ENCODE results near the gene ZSWIM8.

The ZSWIM8 gene

GRCh38 chr10:73791871-73792400 is 6.5 kb downstream of the ZSWIM8 start:
- TF ChIP-seq YY1 (IDR thresholded peaks at IDR 0.05; ENCODE audit: low read depth) (no peak), CREB1 (IDR thresholded peaks at IDR 0.05; ENCODE audit: low read depth) (no peak), EP300 (IDR thresholded peaks at IDR 0.05; ENCODE audit: borderline replicate concordance) (no peak), ZBTB7A (IDR thresholded peaks at IDR 0.05; ENCODE audit: low read depth) (no peak), FOXM1 (IDR thresholded peaks at IDR 0.05; ENCODE audit: borderline replicate concordance, low read depth) (no peak), CEBPB (IDR thresholded peaks at IDR 0.05) (no peak), USF1 (IDR thresholded peaks at IDR 0.05) (no peak), RAD21 (IDR thresholded peaks at IDR 0.05; ENCODE audit: low read depth) (no peak), TEAD4 (IDR thresholded peaks at IDR 0.05) (no peak), NFIC (IDR thresholded peaks at IDR 0.05) (no peak), EGR1 (IDR thresholded peaks at IDR 0.05) (no peak), MAX (IDR thresholded peaks at IDR 0.05) (no peak)

DNA sequence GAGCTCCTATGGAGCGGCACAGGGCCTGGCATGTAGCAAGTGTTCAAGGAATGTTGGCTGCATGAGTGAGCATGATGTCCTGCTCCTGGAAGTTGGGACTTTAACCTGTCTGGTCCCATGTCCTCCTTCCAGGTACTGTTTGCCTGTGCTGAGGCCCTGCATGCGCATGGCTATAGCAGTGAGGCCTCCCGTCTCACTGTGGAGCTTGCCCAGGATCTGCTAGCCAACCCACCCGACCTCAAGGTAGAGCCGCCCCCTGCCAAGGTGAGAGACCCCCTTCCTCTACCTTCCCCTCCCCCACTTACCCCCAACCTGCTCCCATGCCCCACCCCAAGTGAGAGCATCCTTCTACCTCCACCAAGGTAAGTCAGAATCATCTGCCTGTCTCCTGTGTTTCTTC is 8.1 kb downstream of the ZSWIM8 start:
- no peak for TF ChIP-seq TAF1 (IDR thresholded peaks at IDR 0.05; ENCODE audit: low read depth)

DNA sequence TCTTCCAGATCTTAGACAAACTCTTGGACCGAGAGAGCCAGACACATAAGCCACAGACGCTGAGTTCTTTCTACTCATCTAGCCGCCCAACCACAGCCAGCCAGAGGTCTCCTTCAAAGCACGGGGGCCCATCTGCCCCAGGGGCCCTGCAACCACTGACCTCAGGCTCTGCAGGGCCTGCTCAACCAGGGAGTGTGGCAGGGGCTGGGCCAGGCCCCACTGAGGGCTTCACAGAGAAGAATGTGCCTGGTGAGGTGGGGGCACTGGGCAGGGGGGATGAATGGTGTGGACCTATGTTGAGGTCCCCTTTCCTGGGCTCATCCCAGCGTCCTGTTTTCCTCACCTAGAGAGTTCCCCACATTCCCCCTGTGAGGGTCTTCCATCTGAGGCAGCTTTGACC is 11.4 kb downstream of the ZSWIM8 start:
- TF ChIP-seq TCF12 (IDR thresholded peaks at IDR 0.05; ENCODE audit: low read depth) (no peak), CREB1 (IDR thresholded peaks at IDR 0.05; ENCODE audit: low read depth) (no peak), TAF1 (IDR thresholded peaks at IDR 0.05; ENCODE audit: low read depth) (no peak), USF1 (IDR thresholded peaks at IDR 0.05) (no peak), ZBTB7A (IDR thresholded peaks at IDR 0.05; ENCODE audit: low read depth) (no peak)
- TF ChIP-seq, protein P1, sequence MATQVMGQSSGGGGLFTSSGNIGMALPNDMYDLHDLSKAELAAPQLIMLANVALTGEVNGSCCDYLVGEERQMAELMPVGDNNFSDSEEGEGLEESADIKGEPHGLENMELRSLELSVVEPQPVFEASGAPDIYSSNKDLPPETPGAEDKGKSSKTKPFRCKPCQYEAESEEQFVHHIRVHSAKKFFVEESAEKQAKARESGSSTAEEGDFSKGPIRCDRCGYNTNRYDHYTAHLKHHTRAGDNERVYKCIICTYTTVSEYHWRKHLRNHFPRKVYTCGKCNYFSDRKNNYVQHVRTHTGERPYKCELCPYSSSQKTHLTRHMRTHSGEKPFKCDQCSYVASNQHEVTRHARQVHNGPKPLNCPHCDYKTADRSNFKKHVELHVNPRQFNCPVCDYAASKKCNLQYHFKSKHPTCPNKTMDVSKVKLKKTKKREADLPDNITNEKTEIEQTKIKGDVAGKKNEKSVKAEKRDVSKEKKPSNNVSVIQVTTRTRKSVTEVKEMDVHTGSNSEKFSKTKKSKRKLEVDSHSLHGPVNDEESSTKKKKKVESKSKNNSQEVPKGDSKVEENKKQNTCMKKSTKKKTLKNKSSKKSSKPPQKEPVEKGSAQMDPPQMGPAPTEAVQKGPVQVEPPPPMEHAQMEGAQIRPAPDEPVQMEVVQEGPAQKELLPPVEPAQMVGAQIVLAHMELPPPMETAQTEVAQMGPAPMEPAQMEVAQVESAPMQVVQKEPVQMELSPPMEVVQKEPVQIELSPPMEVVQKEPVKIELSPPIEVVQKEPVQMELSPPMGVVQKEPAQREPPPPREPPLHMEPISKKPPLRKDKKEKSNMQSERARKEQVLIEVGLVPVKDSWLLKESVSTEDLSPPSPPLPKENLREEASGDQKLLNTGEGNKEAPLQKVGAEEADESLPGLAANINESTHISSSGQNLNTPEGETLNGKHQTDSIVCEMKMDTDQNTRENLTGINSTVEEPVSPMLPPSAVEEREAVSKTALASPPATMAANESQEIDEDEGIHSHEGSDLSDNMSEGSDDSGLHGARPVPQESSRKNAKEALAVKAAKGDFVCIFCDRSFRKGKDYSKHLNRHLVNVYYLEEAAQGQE (IDR thresholded peaks at IDR 0.05; ENCODE audit: low read depth) = no peak

- TF ChIP-seq TCF12 (IDR thresholded peaks at IDR 0.05; ENCODE audit: low read depth) (no peak), TAF1 (IDR thresholded peaks at IDR 0.05; ENCODE audit: low read depth) (no peak), MAX (IDR thresholded peaks at IDR 0.05) (no peak), USF1 (IDR thresholded peaks at IDR 0.05) (no peak), RAD21 (IDR thresholded peaks at IDR 0.05; ENCODE audit: low read depth) (no peak), FOXM1 (IDR thresholded peaks at IDR 0.05; ENCODE audit: borderline replicate concordance, low read depth) (no peak), CEBPB (IDR thresholded peaks at IDR 0.05) (no peak), CREB1 (IDR thresholded peaks at IDR 0.05; ENCODE audit: low read depth) (no peak)
- TF ChIP-seq, protein P1 (IDR thresholded peaks at IDR 0.05; ENCODE audit: low read depth) = no peak
Observed at GRCh38 chr10:73797324-73798025, 12.1 kb downstream of the ZSWIM8 start.

- TF ChIP-seq YY1 (IDR thresholded peaks at IDR 0.05; ENCODE audit: low read depth) (no peak), EP300 (IDR thresholded peaks at IDR 0.05; ENCODE audit: borderline replicate concordance) (no peak), FOXM1 (IDR thresholded peaks at IDR 0.05; ENCODE audit: borderline replicate concordance, low read depth) (no peak), TCF12 (IDR thresholded peaks at IDR 0.05; ENCODE audit: low read depth) (no peak), ZBTB7A (IDR thresholded peaks at IDR 0.05; ENCODE audit: low read depth) (no peak), CREB1 (IDR thresholded peaks at IDR 0.05; ENCODE audit: low read depth) (no peak), TAF1 (IDR thresholded peaks at IDR 0.05; ENCODE audit: low read depth) (no peak), RAD21 (IDR thresholded peaks at IDR 0.05; ENCODE audit: low read depth) (no peak), MAX (IDR thresholded peaks at IDR 0.05) (no peak), USF1 (IDR thresholded peaks at IDR 0.05) (no peak), NFIC (IDR thresholded peaks at IDR 0.05) (no peak), CEBPB (IDR thresholded peaks at IDR 0.05) (no peak), TEAD4 (IDR thresholded peaks at IDR 0.05) (no peak), EGR1 (IDR thresholded peaks at IDR 0.05) (no peak)
- TF ChIP-seq, protein P1 (IDR thresholded peaks at IDR 0.05; ENCODE audit: low read depth) = no peak
Observed at GRCh38 chr10:73798087-73798486, 12.7 kb downstream of the ZSWIM8 start.
